ENCODE measurements around the gene CLDN6.

CLDN6 gene

DNA sequence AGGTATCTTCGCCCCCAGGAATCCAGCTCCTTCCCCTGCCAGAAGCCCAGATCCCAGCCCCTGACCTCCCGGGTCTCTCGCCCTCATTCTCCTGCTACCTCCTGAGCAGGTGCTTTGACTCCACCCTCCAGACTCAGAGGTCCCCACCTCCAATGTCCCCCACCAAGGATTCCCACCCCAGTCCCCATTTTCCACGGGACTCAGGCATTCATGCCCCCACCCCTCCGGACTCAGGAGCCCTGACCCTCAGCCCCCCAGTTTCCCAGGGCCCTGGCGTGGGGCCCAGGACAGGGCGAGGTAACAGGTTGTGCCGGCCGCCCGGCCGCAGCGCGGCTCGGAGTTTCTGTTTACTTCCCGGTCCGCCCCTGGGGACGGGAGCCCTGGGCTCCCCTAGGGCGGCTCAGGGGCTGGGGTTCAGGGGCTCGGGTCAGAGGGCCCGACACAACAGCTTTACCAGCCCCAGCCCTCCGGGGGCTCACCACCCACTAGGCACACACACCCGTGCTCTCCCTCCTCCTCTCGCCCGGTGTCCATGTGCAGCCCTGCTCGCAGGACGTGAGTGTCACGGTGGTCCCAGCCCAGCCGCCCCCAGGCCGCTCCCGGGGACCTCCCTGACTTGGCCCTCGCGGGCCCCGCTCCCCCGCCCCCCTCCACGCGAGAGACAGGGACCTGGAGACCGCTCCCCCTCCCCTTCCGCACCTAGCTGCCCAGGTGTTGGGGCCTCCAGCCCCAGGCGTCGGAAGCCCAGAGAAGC, 18.2 kb upstream of the CLDN6 start:
- no peaks in the 10 kb centered on the region for H3K36me3 ChIP-seq (replicated peaks; ENCODE audit: low read depth, low read length)
- no peaks in the 10 kb centered on the region for H4K20me1 ChIP-seq (ENCODE audit: insufficient read depth, low read length)
- H3K27me3 ChIP-seq (ENCODE audit: low read depth, low read length) = peaks cover 20% of the 10 kb centered on the region
- H3K27ac ChIP-seq (ENCODE audit: low read length) = no peak overlapping the region
- H3K4me1 ChIP-seq (ENCODE audit: low read length) = peaks cover 23% of the 10 kb centered on the region
- H3K4me3 ChIP-seq (ENCODE audit: low read length) = peak overlapping the region; percentile 51
- H3K79me2 ChIP-seq (ENCODE audit: low read length) = no peaks in the 10 kb centered on the region
- no peak overlapping the region for H2AFZ ChIP-seq (ENCODE audit: low read depth, low read length)
- peak overlapping the region; percentile 41 for H3K4me2 ChIP-seq (ENCODE audit: low read length)
- H3K9me3 ChIP-seq (ENCODE audit: insufficient read depth, low read length) = no peaks in the 10 kb centered on the region
- TF ChIP-seq EZH2phosphoT487 (IDR thresholded peaks at IDR 0.05; ENCODE audit: low read depth) = no peak
- TF ChIP-seq, protein P1, sequence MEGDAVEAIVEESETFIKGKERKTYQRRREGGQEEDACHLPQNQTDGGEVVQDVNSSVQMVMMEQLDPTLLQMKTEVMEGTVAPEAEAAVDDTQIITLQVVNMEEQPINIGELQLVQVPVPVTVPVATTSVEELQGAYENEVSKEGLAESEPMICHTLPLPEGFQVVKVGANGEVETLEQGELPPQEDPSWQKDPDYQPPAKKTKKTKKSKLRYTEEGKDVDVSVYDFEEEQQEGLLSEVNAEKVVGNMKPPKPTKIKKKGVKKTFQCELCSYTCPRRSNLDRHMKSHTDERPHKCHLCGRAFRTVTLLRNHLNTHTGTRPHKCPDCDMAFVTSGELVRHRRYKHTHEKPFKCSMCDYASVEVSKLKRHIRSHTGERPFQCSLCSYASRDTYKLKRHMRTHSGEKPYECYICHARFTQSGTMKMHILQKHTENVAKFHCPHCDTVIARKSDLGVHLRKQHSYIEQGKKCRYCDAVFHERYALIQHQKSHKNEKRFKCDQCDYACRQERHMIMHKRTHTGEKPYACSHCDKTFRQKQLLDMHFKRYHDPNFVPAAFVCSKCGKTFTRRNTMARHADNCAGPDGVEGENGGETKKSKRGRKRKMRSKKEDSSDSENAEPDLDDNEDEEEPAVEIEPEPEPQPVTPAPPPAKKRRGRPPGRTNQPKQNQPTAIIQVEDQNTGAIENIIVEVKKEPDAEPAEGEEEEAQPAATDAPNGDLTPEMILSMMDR (IDR thresholded peaks at IDR 0.05; ENCODE audit: low read depth, low read length) = no peak
- H3K9ac ChIP-seq (ENCODE audit: low read length) = no peak overlapping the region

DNA sequence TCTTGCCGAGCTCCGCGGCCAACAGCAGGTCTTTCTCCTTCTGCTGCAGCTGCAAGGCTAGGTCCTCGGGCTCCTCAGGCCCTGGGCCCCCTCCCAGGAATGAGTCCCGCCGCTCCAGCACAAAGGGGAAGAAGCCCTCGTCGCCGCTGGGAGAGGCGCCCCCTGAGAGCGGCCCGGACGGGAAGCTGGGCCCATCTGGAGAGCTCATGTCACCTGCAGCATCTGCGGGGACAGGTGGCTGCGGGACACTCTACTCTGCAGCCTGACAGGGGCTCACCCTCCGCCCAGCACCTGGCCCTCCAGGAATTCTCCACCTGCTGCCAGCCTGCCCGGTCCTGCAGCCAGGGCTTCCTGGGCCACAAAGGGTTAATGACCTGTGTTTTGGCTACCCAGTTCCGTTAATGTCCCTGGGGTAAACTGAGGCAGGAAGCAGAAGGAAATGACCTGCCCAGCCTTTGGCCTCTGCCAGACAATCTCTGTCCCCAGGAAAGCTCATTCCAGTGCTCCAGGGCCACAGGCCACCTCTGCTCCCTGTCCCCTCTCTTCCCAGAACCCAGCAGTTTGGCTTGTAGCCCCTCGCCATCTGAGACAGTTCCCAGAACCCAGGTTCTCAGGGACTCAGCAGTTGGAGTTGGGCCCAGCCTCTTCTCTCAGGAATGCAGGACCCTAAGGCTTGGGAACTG, 17.4 kb upstream of the CLDN6 start:
- Histone ChIP-seq H3K4me2 (ENCODE audit: low read length) (0 out of 2 replicates have a peak overlapping the region, but pooled peaks have one; percentile 41), H3K36me3 (replicated peaks; ENCODE audit: low read depth, low read length) (no peaks in the 10 kb centered on the region), H2AFZ (ENCODE audit: low read depth, low read length) (no peak overlapping the region), H3K4me3 (ENCODE audit: low read length) (no peak overlapping the region), H3K27ac (ENCODE audit: low read length) (no peak overlapping the region), H3K9ac (ENCODE audit: low read length) (no peak overlapping the region), H4K20me1 (ENCODE audit: insufficient read depth, low read length) (no peaks in the 10 kb centered on the region), H3K27me3 (ENCODE audit: low read depth, low read length) (peaks cover 20% of the 10 kb centered on the region), H3K9me3 (ENCODE audit: insufficient read depth, low read length) (no peaks in the 10 kb centered on the region), H3K79me2 (ENCODE audit: low read length) (no peaks in the 10 kb centered on the region), H3K4me1 (ENCODE audit: low read length) (peaks cover 23% of the 10 kb centered on the region)
- no peak for TF ChIP-seq EZH2phosphoT487 (IDR thresholded peaks at IDR 0.05; ENCODE audit: low read depth)
- TF ChIP-seq, protein P1 (IDR thresholded peaks at IDR 0.05; ENCODE audit: low read depth, low read length) = no peak

DNA sequence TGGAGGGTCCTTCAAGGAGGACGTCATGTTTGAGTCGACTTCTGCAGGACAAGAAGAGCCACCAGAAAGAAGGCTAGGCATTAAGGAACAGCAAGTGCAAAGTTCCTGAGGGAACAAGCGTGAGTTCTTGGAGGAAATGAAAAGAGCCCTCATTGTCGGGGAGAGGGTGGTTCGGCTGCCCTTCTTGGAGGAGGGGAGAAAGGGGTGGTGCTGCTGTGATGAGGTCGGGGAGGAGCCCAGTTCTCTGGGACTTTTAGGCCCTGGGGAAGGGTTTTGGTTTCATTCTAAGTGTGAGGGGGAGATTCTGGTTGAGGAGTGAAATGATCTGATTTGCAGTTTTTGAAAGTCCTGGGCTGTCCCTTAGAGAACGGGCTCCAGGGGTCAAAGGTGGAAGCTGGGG, 14.6 kb upstream of the CLDN6 start:
- Histone ChIP-seq H3K4me2 (ENCODE audit: low read length) (peak overlapping the region; percentile 43), H4K20me1 (ENCODE audit: insufficient read depth, low read length) (no peaks in the 10 kb centered on the region), H3K79me2 (ENCODE audit: low read length) (no peaks in the 10 kb centered on the region), H3K27ac (ENCODE audit: low read length) (no peak overlapping the region), H2AFZ (ENCODE audit: low read depth, low read length) (no peak overlapping the region), H3K9ac (ENCODE audit: low read length) (no peak overlapping the region), H3K4me1 (ENCODE audit: low read length) (peaks cover 21% of the 10 kb centered on the region), H3K4me3 (ENCODE audit: low read length) (peak overlapping the region; percentile 7; the same call in 1 of the 2 replicates), H3K36me3 (replicated peaks; ENCODE audit: low read depth, low read length) (no peaks in the 10 kb centered on the region), H3K27me3 (ENCODE audit: low read depth, low read length) (peaks cover 20% of the 10 kb centered on the region), H3K9me3 (ENCODE audit: insufficient read depth, low read length) (no peaks in the 10 kb centered on the region)
- TF ChIP-seq, protein P1 (IDR thresholded peaks at IDR 0.05; ENCODE audit: low read depth, low read length) = no peak
- no peak for TF ChIP-seq EZH2phosphoT487 (IDR thresholded peaks at IDR 0.05; ENCODE audit: low read depth)

Data from OCI-LY3 (cell line).